ENCODE results near the gene CLTRN.

GRCh38 chrX:15675490-15675921 lies 10.9 kb upstream of the CLTRN start:
- TF ChIP-seq CTCF (IDR thresholded peaks at IDR 0.05) (no peak), REST (IDR thresholded peaks at IDR 0.05; ENCODE audit: insufficient read depth in 1 of 2, low read depth in 2 of 2, low read length in 1 of 2) (no peak)

Data from Panc1 (cell line).